D721Med (cell line): Measurements from ENCODE around the gene NTNG1.

Experiments
- DNase-seq: peaks from one replicate; pipeline ENCODE4 v3.0.0; 2011; ENCODE audit warnings: low spot score; ENCODE audit not compliant: insufficient read length
- FAIRE-seq: peaks from 2 replicates; lab custom pipeline; 2011; peaks lifted over from hg19 to GRCh38; lab: Jason Lieb, UNC
- CTCF ChIP-seq: IDR thresholded peaks from 2 replicates; pipeline ENCODE4 v1.5.1; 2012; ENCODE audit warnings: mild to moderate bottlenecking, control low read depth; ENCODE audit not compliant: insufficient read depth; ENCODE audit errors: missing control alignments

NTNG1 gene

DNA sequence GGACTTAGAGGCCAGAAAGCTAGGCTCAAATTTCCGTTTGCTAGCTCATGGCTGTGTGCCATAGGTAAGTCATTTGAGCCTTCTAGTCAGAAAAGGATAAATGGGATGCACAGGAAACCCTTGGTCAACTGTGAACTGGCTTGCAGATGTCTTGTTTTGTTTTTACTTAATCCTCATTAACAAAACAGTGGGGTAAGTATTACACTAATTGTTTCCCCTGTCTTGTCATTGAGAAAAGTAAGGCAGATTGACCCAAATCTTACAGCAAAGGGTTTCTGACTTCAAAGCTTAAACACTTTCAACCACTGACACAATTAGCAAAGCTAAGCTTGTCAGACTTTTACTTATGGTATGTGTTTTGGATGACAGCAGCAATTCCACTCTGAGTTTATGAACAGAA, 291.3 kb downstream of the NTNG1 start:
- FAIRE-seq, result no peak
- no peak for TF ChIP-seq CTCF
- DNase-seq, result no peak

- FAIRE-seq, result no peak
- no peak for TF ChIP-seq CTCF
Measured at GRCh38 chr1:107433068-107433467, 292.2 kb downstream of the NTNG1 start.

DNA sequence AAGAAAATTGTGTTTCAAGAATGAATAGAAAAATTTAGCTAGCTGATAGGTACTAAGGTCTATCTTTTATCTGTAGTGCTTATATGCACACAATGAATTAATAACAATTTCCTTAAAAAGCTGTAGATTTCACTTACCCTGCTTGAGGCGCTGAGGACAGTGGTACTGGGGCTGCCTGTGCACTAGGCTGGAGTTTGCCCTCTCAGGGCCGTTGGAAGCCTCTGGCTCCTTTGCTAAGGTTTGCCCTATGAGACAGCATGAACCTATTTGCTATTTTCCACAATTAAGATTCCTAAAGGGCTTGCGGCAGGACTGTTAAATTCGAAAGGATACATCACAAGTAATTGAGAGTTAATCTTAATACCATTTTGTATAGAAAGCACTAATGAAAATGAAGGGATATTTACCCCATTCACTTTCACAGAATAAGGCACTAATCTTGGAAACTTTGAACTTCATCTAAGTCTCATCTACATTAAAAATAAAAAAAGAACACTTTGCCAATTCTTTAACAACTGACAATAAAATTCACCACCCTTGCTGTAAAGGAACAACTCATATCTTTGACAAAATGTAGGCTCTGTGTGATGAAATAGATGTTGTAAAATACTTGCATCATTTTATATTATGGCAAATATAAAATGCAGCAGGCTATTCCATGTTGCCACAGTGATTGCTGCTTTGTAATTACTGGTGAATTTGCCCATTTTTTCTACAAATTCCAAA, 293.0 kb downstream of the NTNG1 start:
- DNase-seq, result no peak
- TF ChIP-seq CTCF, result no peak
- no peak for FAIRE-seq

More at GRCh38 chr1:107433068-107433467, 292.2 kb downstream of the NTNG1 start:
- no peak for DNase-seq

GRCh38 chr1:107434361-107434693, 293.5 kb downstream of the NTNG1 start:
- DNase-seq, result no peak
- no peak for FAIRE-seq
- no peak for TF ChIP-seq CTCF

DNA sequence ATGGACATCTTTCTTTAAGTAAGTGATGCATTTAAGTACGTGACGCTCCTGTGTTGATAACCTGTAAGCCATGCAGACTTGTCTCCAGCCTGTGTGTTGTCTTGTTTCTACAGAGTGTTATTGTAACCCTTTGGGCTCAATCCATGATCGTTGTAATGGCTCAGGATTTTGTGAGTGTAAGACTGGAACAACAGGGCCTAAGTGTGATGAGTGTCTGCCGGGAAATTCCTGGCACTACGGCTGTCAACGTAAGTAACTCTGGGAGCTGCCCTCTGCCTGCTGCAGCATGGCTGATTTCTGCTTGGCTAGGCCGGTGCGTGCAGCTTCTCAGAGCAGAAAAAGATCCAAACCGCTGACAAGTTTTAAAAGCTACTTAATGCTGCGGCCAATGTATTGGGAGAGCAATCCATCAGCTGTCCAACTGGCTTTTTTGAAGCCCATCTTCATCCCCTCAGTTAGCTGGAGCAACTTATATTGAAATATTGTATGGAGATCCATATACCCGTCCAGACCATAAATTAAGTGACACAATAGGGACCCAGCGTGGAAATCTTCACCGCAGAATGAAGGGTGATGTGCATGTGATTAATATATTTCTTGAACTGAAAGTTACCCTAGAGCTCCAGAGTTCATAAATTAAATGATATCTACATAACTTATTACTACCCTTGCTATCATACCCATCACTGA, 295.9 kb downstream of the NTNG1 start:
- no peak for FAIRE-seq
- no peak for DNase-seq
- no peak for TF ChIP-seq CTCF

DNA sequence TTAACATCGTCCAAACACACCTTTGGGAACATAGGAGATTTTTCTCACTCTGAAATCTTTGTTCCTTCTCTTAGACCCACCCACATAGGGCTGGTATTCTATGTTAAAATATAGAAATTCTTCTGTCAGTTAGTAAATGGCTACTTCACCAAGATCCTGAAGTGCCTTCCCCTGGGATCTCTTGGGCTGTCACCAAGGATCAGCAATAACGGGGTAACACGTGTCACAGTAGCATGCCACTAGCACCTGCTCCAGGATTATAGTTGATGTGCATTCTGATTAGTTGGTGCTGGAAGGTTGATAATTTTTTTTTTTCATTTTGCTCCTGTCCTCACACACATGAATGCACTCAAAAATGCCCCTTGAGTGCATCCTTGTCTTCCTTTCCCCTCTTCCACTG, 298.7 kb downstream of the NTNG1 start:
- FAIRE-seq, result no peak
- TF ChIP-seq CTCF, result no peak
- DNase-seq, result no peak

GRCh38 chr1:107442551-107442950, 301.7 kb downstream of the NTNG1 start:
- no peak for DNase-seq
- FAIRE-seq, result no peak
- no peak for TF ChIP-seq CTCF
